Suprapubic skin (tissue), 4 donors: ENCODE data around the gene EGR2. TPM values are rescaled to one million over a fixed set of nuclear protein-coding genes. Genes with fewer than 3 reads are reported as not detected.

Experiments
- DNase-seq, 2 donors: peaks; one replicate each; pipeline ENCODE4 v3.0.0-alpha.2; 2019; ENCODE audit warnings: low spot score in 2 of 2
- H3K27ac ChIP-seq: fragments of 200-600 bp; sonication (generic); one replicate; pipeline ENCODE4 v1.5.1; 2019
- H3K27me3 ChIP-seq: fragments of 200-600 bp; sonication (generic); one replicate; pipeline ENCODE4 v1.5.1; 2019
- H3K36me3 ChIP-seq: fragments of 200-600 bp; sonication (generic); one replicate; pipeline ENCODE4 v1.5.1; 2019
- H3K4me1 ChIP-seq: fragments of 200-600 bp; sonication (generic); one replicate; pipeline ENCODE4 v1.5.1; 2019
- H3K4me3 ChIP-seq: fragments of 200-600 bp; sonication (generic); one replicate; pipeline ENCODE4 v1.5.1; 2019; ENCODE audit warnings: mild to moderate bottlenecking
- H3K9me3 ChIP-seq: fragments of 200-600 bp; sonication (generic); one replicate; pipeline ENCODE4 v1.5.1; 2019
- CTCF ChIP-seq, 2 donors: fragments of 200-600 bp in 1 of 2; fragments of 450-650 bp in 1 of 2; sonication (generic) in 1 of 2; IDR thresholded peaks; one replicate each; pipeline ENCODE4 v1.5.1; 2016 to 2019; ENCODE audit warnings: antibody characterized with exemption in 2 of 2, mild to moderate bottlenecking in 1 of 2, moderate library complexity in 1 of 2
- EP300 ChIP-seq: sonication (generic); formaldehyde crosslinking; IDR thresholded peaks from one replicate; pipeline ENCODE4 v1.6.1; 2017; ENCODE audit warnings: antibody characterized with exemption
- POLR2A ChIP-seq, 2 donors: fragments of 450-650 bp; IDR thresholded peaks; one replicate each; pipeline ENCODE4 v1.6.1; 2017; ENCODE audit warnings: antibody characterized with exemption in 2 of 2, mild to moderate bottlenecking in 2 of 2, moderate library complexity in 2 of 2
- POLR2AphosphoS5 ChIP-seq, 3 donors: sonication (generic); formaldehyde crosslinking; IDR thresholded peaks; one replicate each; pipeline ENCODE4 v1.6.1; 2017; ENCODE audit warnings: antibody characterized with exemption in 3 of 3
- WGBS: methylation state at CpG from one replicate; pipeline ENCODE4 v1.1.5; 2018; 5-methylcytosine and 5-hydroxymethylcytosine counted together
- total RNA-seq, 4 donors: library from RNA; depleted of rRNA; stranded (reverse); fragments of >200 nt; gene quantifications; one replicate each; pipeline ENCODE4 v1.1.0, GENCODE V29; 2016

Gene EGR2
- total RNA-seq, 4 donors from 2014 or later, result 7.2 to 39.0 (median 24.3) TPM

GRCh38 chr10:62764011-62764410 lies 52.2 kb downstream of the EGR2 start:
- Histone ChIP-seq H3K9me3 (no peaks in the 10 kb centered on the region), H3K4me1 (no peaks in the 10 kb centered on the region), H3K27me3 (no peaks in the 10 kb centered on the region), H3K4me3 (no peak overlapping the region), H3K36me3 (no peaks in the 10 kb centered on the region), H3K27ac (no peak overlapping the region)
- TF ChIP-seq POLR2A (IDR thresholded peaks at IDR 0.05) (no peak), EP300 (no peak), CTCF (IDR thresholded peaks at IDR 0.05) (no peak), POLR2AphosphoS5 (IDR thresholded peaks at IDR 0.05) (no peak)
- DNase-seq, result no peak
- WGBS, result 94% methylated on average over 4 of the region's 4 CpGs

GRCh38 chr10:62763155-62763554 lies 53.0 kb downstream of the EGR2 start:
- Histone ChIP-seq H3K36me3 (no peaks in the 10 kb centered on the region), H3K27me3 (no peaks in the 10 kb centered on the region), H3K4me3 (no peak overlapping the region), H3K9me3 (no peaks in the 10 kb centered on the region), H3K27ac (no peak overlapping the region), H3K4me1 (no peaks in the 10 kb centered on the region)
- 94% methylated on average over 4 of the region's 4 CpGs for WGBS
- TF ChIP-seq CTCF (IDR thresholded peaks at IDR 0.05), result no peak
- no peak for TF ChIP-seq POLR2AphosphoS5 (IDR thresholded peaks at IDR 0.05)
- no peak for TF ChIP-seq EP300
- TF ChIP-seq POLR2A (IDR thresholded peaks at IDR 0.05), result no peak
- no peak for DNase-seq

Other genes with a start within 250 kb of the EGR2 start
- 10 to 100 TPM; 10.8 to 22.3 (median 17.4) TPM for gene ADO, start 11.6 kb downstream of the EGR2 start, total RNA-seq